Measurements from ENCODE around the gene OSBPL10. TPM values are rescaled to one million over a fixed set of nuclear protein-coding genes. Genes with fewer than 3 reads are reported as not detected.

Gene OSBPL10
- total RNA-seq, 1 donor from 2014 or later, result 18.8 TPM

- Histone ChIP-seq H3K9me3 (no peaks in the 10 kb centered on the region), H3K27me3 (ENCODE audit: low read depth) (no peaks in the 10 kb centered on the region), H3K4me1 (no peaks in the 10 kb centered on the region), H3K36me3 (no peaks in the 10 kb centered on the region), H3K27ac (no peak overlapping the region), H3K4me3 (no peak overlapping the region)
- intact Hi-C loops (cut with DNase I), result no loop called here
- no peak for ATAC-seq
- TF ChIP-seq, protein P1, sequence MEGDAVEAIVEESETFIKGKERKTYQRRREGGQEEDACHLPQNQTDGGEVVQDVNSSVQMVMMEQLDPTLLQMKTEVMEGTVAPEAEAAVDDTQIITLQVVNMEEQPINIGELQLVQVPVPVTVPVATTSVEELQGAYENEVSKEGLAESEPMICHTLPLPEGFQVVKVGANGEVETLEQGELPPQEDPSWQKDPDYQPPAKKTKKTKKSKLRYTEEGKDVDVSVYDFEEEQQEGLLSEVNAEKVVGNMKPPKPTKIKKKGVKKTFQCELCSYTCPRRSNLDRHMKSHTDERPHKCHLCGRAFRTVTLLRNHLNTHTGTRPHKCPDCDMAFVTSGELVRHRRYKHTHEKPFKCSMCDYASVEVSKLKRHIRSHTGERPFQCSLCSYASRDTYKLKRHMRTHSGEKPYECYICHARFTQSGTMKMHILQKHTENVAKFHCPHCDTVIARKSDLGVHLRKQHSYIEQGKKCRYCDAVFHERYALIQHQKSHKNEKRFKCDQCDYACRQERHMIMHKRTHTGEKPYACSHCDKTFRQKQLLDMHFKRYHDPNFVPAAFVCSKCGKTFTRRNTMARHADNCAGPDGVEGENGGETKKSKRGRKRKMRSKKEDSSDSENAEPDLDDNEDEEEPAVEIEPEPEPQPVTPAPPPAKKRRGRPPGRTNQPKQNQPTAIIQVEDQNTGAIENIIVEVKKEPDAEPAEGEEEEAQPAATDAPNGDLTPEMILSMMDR (IDR thresholded peaks at IDR 0.05), result no peak
- no peak for DNase-seq
Measured at GRCh38 chr3:31848911-31849310, 132.2 kb downstream of the OSBPL10 start.

DNA sequence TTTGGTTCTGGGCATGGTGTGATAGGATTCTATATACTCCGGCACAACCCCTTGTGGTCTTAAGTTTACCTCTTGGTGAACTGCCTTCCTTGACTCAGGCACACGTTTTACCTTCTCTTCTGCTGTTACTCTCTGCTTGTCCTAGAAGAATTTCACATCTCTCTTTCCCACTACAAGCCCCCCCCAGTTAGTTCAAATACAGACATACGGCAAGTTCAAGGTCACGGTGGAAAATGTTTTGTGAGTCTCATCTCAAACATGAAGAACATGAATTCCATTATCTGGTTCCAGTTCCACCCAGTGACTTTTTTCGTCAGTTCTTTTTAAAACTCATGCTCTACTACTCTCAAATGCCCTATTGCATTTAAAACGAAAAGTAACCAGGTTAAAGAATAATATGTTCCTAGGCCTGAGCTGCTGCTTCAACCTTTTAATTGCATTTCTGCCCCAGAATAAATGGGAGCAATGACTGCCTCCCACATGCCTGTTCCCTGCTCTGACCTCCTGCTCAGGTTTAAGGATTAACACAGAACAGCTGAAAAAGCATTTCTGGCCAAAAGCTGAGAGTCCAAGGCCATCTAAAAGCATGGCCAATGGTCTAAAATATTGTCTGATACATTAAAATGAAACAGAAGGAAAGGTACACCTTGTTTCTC is 132.8 kb downstream of the OSBPL10 start:
- no peak overlapping the region for H3K27ac ChIP-seq
- H3K4me3 ChIP-seq, result no peak overlapping the region
- intact Hi-C loops (cut with DNase I), result no loop called here

GRCh38 chr3:31847760-31848159 is 133.3 kb downstream of the OSBPL10 start:
- no peaks in the 10 kb centered on the region for H3K36me3 ChIP-seq
- no peak overlapping the region for H3K4me3 ChIP-seq
- DNase-seq (no peak), ATAC-seq (no peak)
- no peaks in the 10 kb centered on the region for H3K4me1 ChIP-seq
- no peak overlapping the region for H3K27ac ChIP-seq
- intact Hi-C loops (cut with DNase I), result no loop called here
- no peaks in the 10 kb centered on the region for H3K9me3 ChIP-seq
- H3K27me3 ChIP-seq (ENCODE audit: low read depth), result no peaks in the 10 kb centered on the region
- TF ChIP-seq, protein P1 (IDR thresholded peaks at IDR 0.05), result no peak

More for the DNA sequence above, 132.8 kb downstream of the OSBPL10 start:
- DNase-seq, result no peak
- no peaks in the 10 kb centered on the region for H3K4me1 ChIP-seq
- ATAC-seq, result no peak
- no peaks in the 10 kb centered on the region for H3K36me3 ChIP-seq
- H3K27me3 ChIP-seq (ENCODE audit: low read depth), result no peaks in the 10 kb centered on the region
- H3K9me3 ChIP-seq, result no peaks in the 10 kb centered on the region
- TF ChIP-seq, protein P1 (IDR thresholded peaks at IDR 0.05), result no peak

DNA sequence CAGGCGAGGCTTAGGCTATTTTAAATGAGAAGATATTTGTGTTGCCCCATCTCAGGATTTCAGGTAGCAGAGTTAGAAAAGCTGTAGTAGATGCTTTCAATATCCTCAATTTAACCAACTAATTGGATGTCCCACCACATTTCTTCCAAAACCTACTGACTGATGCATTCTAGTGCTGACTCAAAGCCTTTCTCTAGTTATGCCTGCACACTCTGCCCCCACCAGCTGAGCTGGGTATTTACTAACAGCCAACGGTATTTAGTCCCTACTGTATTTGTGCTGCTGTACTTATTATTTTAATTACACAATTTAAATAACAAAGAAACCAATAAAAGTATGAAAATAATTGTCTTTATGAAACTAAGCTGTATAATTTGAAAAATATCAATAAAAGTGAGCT is 139.5 kb downstream of the OSBPL10 start:
- intact Hi-C loops (cut with DNase I), result no loop called here
- Histone ChIP-seq H3K9me3 (no peaks in the 10 kb centered on the region), H3K4me3 (no peak overlapping the region), H3K36me3 (no peaks in the 10 kb centered on the region), H3K4me1 (no peaks in the 10 kb centered on the region), H3K27ac (no peak overlapping the region), H3K27me3 (ENCODE audit: low read depth) (no peaks in the 10 kb centered on the region)
- no peak for DNase-seq
- no peak for ATAC-seq
- TF ChIP-seq, protein P1 (IDR thresholded peaks at IDR 0.05), result no peak

DNA sequence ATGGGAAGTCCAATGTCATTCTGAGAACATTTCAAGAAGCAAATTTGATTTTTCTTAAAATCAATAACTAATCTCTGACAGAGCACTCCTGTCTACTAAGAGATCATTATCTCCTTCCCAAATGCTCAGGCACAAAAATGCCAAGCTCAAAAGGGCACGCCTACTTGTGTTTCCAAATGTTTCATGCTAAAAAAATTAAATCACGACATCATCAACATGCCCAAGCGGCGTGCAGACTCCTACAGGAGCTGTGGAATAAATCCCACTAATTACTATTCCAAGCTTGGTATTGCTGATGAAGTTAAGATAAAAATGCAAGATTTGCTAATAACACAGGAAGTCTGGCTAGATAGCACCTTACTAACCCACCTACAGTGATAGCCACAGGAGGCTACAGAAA is 140.8 kb downstream of the OSBPL10 start:
- H3K36me3 ChIP-seq, result no peaks in the 10 kb centered on the region
- intact Hi-C loops (cut with DNase I), result no loop called here
- no peak for DNase-seq
- H3K9me3 ChIP-seq, result no peaks in the 10 kb centered on the region
- H3K27me3 ChIP-seq (ENCODE audit: low read depth), result no peaks in the 10 kb centered on the region
- TF ChIP-seq, protein P1 (IDR thresholded peaks at IDR 0.05), result no peak
- no peak for ATAC-seq
- H3K27ac ChIP-seq, result no peak overlapping the region
- H3K4me3 ChIP-seq, result no peak overlapping the region
- no peaks in the 10 kb centered on the region for H3K4me1 ChIP-seq

Measured in lower lobe of right lung (tissue), 2 donors.